Endothelial cell of umbilical vein (primary cell): ENCODE results near the gene PRKG1.

ENCODE experiments used
- EZH2 ChIP-seq: IDR thresholded peaks from 2 replicates; pipeline ENCODE4 v1.6.1; 2012; ENCODE audit warnings: borderline replicate concordance, low read depth, mild to moderate bottlenecking, moderate library complexity, low read length, inconsistent platforms; ENCODE audit not compliant: severe bottlenecking
- FOS ChIP-seq: IDR thresholded peaks from 2 replicates; pipeline ENCODE4 v1.6.1; 2011; ENCODE audit warnings: mild to moderate bottlenecking, low read length, moderate library complexity, borderline replicate concordance; ENCODE audit not compliant: insufficient read depth
- GATA2 ChIP-seq: IDR thresholded peaks from 2 replicates; pipeline ENCODE4 v1.7.0; 2011; ENCODE audit warnings: low read depth, mild to moderate bottlenecking, moderate library complexity, mixed read lengths, low read length; ENCODE audit not compliant: insufficient read length, insufficient read depth
- JUN ChIP-seq: IDR thresholded peaks from 2 replicates; pipeline ENCODE4 v1.6.1; 2011; ENCODE audit warnings: borderline replicate concordance, low read depth; ENCODE audit not compliant: insufficient read length, insufficient read depth
- MAX ChIP-seq: IDR thresholded peaks from 2 replicates; pipeline ENCODE4 v1.6.1; 2011; ENCODE audit not compliant: insufficient read depth, insufficient read length
- POLR2A ChIP-seq: IDR thresholded peaks from 2 replicates; pipeline ENCODE4 v1.6.1; 2012; ENCODE audit warnings: low read depth, mild to moderate bottlenecking, control low read depth, low read length
- POLR2AphosphoS5 ChIP-seq: IDR thresholded peaks from 2 replicates; pipeline ENCODE4 v1.6.1; 2012; ENCODE audit warnings: low read depth, mild to moderate bottlenecking, control low read depth, low read length, moderate library complexity; ENCODE audit not compliant: insufficient read depth
- TF ChIP-seq, protein P1 (sequence below), 2 donors: IDR thresholded peaks; 1 replicate in 1 of 2; 2 replicates in 1 of 2; pipeline ENCODE4 v1.5.1; 2011; ENCODE audit warnings: low read length in 2 of 2, mild to moderate bottlenecking in 2 of 2, moderate library complexity in 2 of 2, control low read depth in 1 of 2, inconsistent platforms in 1 of 2, low read depth in 1 of 2; ENCODE audit not compliant: insufficient read depth in 1 of 2; ENCODE audit errors: extremely low read depth in 1 of 2

- TF ChIP-seq, protein P1, sequence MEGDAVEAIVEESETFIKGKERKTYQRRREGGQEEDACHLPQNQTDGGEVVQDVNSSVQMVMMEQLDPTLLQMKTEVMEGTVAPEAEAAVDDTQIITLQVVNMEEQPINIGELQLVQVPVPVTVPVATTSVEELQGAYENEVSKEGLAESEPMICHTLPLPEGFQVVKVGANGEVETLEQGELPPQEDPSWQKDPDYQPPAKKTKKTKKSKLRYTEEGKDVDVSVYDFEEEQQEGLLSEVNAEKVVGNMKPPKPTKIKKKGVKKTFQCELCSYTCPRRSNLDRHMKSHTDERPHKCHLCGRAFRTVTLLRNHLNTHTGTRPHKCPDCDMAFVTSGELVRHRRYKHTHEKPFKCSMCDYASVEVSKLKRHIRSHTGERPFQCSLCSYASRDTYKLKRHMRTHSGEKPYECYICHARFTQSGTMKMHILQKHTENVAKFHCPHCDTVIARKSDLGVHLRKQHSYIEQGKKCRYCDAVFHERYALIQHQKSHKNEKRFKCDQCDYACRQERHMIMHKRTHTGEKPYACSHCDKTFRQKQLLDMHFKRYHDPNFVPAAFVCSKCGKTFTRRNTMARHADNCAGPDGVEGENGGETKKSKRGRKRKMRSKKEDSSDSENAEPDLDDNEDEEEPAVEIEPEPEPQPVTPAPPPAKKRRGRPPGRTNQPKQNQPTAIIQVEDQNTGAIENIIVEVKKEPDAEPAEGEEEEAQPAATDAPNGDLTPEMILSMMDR (IDR thresholded peaks at IDR 0.05; ENCODE audit: extremely low read depth in 1 of 2, insufficient read depth in 1 of 2, low read depth in 1 of 2, low read length in 2 of 2) = no peak
- TF ChIP-seq MAX = no peak
- no peak for TF ChIP-seq EZH2
- TF ChIP-seq POLR2A = no peak
- TF ChIP-seq POLR2AphosphoS5 = no peak
- TF ChIP-seq GATA2 = no peak
- no peak for TF ChIP-seq JUN
- no peak for TF ChIP-seq FOS
These were observed 802.2 kb downstream of the PRKG1 start for GRCh38 chr10:51876503-51876902.
